ENCODE results near the gene TEKTIP1.

The TEKTIP1 gene

GRCh38 chr19:3538965-3539755, at the start of gene TEKTIP1:
Gene TEKTIP1, plus strand, starts transcription at chr19:3539174. Its CDS starts 4 bp downstream, at chr19:3539178.
- no peak for DNase-seq

- DNase-seq: no peak
These were observed 47.4 kb upstream of the TEKTIP1 start for GRCh38 chr19:3491396-3492119.

GRCh38 chr19:3492131-3492839, 46.7 kb upstream of the TEKTIP1 start:
- DNase-seq: no peak

- DNase-seq: no peak
These were observed 46.1 kb upstream of the TEKTIP1 start for GRCh38 chr19:3492919-3493318.

GRCh38 chr19:3493651-3494050, 45.3 kb upstream of the TEKTIP1 start:
- DNase-seq: no peak

DNA sequence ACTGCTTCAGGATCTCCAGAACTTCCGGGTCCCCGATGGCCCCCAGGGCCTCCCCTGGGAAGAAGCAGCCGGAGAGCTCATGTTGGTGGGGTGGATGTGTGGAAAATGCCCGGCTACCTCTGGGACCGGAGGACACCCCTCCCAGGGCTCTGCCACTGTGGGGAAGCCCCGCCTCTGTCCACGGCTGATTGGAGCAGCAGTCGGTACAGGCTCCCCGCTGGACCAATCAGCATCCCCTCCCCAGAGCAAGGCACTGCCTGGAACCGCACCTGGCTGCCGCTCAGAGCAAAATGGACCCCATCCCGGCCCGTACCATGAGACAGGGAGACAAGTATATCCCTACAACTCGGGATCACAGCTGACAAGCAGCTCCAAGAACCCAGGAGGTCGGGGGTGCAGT, 44.9 kb upstream of the TEKTIP1 start:
- DNase-seq: no peak

DNA sequence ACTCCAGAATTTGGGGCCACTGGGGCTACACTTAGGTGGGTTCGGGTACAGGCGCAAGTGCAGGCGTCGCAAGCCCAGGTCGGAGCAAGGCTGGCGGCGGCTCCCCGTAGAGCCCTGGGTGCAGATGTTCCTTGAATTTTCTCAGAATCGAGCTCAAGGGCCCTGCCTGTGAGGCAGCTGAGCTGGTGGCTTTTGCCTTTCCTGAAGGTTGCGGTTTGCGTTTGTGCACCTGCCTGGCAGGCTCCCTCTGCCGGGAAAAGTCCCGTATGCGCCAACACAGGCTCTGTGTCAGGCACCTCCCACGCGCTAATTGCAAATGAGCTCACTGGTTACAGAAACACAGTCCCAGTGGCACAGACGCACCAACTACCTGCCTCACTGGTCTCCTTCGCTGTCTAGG, 44.4 kb upstream of the TEKTIP1 start:
- no peak for DNase-seq

DNA sequence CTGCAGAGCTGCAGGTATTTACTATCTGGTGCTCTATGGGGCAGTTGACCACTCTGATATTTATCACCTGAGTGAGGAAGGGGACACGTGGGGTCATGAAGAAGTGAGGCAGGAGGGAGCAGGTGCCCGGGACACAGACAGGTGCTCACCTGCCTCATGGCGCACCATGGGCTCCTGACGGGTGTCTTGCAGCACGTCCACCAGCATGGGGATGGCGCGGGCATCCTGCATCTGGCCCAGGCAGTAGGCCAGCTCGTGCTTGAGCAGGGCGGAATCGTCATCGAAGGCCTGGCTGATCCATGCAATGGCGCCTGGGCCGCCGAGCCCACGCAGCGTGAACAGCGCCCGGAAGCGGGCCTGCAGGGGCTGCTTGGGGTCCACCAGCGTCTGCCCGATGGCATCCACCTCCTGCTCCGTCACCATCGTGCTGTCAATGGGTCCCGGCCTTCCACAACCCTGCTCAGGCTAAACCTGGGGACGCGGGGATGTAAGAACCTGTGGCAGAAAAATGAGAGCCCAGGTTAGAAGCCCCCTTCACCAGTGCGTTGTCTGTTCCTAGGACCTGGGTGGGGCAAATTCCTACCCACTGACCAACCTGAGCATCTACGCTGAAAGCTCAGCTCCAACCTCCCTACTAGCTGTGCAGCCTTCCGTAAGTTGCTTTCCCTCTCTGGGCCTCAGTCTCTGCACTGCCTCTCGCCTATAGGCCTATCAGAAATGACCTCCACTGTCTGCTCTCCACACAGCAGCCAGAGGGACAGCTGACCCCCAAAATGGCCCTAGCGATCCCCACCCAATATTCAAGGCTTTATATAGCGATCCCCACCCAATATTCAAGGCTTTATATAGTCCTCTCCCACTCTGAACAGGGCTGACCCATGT, 42.3 kb upstream of the TEKTIP1 start:
- DNase-seq: no peak

DNA sequence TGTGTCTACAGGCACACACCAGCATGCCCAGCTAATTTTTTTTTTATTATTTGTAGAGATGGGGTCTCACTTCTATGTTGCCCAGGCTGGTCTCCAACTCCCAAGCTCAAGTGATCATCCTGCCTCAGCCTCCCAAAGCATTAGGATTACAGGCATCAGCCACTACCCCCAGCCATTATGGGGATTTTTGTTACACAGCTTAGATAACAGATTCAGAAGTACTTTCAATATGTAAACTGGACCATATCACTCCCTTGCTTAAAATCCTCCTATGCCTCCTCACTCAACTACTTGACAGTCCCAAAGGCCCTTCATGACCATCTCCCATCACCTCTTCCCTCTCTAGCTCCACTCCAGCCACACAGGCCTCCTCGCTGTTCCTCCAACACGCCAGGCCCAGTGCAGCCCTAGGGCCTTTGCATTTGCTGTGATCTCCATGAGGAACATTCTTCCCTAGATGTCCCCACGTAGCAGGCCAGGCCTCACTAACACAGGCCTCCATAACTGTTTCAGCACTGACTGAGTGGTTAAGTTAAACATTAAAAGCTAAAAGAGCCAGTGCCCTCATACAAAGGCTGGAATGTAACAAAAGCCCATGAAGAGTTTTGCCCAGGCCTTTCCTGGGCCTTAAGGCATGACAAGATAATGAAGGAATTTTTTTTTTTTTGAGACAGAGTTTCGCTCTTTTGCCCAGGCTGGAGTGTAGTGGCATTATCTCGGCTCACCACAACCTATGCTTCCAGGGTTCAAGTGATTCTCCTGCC, 41.0 kb upstream of the TEKTIP1 start:
- no peak for DNase-seq

GRCh38 chr19:3499738-3500428, 39.1 kb upstream of the TEKTIP1 start:
- no peak for DNase-seq

- DNase-seq: peak; percentile 95
These were observed 38.4 kb upstream of the TEKTIP1 start, which contains the start of gene DOHH for GRCh38 chr19:3500429-3501101. Gene DOHH, minus strand, starts transcription at chr19:3500674. Its CDS starts 3,860 bp downstream, at chr19:3496814.

DNA sequence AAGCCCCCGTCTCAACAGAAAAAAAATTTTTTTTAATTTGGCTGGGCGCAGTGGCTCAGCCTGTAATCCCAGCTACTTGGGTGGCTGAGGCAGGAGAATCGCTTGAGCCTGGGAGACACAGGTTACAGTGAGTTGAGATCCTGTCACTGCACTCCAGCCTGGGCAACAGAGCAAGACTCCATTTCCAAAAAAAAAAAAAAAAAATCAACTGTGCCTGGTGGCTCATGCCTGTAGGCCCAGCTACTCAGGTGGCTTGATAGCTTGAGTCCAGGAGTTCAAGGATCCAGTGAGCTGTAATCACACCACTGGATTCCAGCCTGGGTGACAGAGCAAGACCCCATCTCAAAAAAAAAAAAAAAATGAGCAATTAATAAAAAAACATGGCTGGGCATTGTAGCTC, 37.2 kb upstream of the TEKTIP1 start:
- no peak for DNase-seq

- DNase-seq: no peak
These were observed 35.9 kb upstream of the TEKTIP1 start for GRCh38 chr19:3503036-3503572.

DNA sequence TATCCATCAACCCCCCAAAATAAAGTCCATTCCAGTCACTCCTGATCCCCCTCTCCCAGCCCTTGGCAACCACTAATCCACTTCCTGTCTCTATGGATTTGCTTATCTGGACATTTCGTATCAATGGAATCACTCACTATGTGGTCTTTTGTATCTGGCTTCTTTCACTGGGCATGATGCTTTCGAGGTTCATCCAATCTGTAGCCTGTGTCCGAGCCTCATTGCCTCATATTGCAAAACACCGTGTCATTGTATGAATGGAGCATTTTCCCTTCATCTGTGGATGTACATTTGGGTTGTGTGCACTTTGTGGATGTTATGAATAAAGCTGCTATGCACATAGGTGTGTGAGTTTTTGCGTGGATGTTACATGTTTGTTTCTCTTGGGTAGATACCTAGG, 34.2 kb upstream of the TEKTIP1 start:
- DNase-seq: no peak

DNA sequence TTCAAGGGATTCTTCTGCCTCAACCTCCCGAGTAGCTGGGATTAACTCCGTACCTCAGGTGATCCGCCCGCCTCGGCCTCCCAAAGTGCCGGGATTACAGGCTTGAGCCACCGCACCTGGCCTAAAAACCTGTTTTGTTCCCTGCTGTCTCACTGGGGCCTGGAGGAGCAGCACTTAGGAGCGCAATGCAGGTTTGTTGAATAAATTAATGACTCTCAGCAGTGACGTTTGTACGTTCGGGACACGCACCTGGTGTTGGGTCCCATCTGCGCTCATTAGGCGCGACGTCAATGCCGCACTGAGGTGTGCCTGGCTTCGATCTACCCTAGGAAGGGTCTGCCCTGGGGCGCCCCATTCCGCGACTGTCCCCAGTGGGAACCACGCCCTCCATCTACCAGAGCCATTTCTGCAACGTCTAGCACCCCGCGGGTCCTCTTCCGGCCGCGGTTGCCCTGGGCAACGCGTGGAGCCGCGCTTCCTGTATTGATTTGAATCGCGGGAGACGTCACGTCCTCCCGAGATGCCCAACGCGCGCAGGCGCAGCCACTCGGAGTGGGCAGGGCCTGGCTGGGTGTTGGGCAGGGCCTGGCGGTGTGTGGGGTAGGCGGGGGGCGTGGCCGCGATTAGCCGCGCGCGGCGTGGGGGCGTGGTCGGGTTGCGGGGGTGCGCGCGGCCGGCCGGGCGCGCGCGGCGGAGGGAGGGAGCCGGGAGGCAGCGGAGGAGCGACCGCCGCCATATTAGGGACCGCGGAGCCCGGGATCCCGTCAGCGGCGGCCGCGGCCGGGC, 33.2 kb upstream of the TEKTIP1 start, which contains the start of gene FZR1:
TSS of gene FZR1 (plus strand) at position 714 of the 786 bp plus-strand sequence. CDS start 16,679 bp downstream, outside the sequence.
- peak; percentile 99 for DNase-seq

DNA sequence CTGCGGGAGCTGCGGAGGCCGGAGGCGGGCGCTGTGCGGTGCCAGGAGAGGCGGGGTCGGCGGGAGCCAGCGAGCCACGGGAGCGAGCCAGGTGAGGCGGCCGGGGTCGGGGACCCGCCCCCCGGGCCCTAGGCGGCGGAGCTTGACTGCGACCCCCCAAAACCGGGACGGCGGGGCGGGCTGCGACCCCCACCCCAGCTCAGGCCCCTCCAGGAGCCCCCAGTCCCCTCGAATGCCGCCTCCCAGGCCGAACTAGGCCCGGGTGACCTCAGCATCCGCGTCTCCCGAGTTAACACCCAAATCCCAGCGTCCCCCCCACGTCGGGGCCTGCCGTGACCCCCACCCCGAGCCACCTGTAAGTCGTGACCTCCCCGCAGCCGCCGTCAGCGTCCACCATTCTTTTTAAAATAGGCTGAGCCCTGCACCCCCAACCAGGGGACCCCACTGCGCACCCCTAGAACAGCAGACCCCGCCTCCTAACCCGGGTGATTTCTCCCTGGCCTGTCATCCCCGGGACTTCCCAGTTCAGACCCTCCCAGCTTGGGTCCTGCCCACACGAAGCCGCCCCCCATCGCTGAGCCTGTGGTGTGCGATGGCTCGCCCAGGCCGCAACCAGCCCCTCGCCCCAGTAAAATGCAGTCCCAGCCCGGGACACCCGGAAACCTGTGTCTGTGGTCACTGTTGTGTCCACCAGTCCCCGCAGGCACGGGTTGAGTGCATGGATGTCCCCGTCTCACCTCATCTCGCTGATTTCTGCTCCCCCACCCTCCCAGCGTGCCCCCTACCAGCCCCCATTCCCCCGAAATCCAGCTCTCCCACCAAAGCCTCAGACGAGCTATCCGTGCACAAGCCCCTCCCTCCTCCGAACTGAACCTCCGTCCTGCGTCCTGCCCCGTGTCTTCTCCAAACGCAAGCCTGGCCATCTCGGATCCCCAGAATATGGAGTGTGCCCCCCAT, 32.3 kb upstream of the TEKTIP1 start:
- no peak for DNase-seq

DNA sequence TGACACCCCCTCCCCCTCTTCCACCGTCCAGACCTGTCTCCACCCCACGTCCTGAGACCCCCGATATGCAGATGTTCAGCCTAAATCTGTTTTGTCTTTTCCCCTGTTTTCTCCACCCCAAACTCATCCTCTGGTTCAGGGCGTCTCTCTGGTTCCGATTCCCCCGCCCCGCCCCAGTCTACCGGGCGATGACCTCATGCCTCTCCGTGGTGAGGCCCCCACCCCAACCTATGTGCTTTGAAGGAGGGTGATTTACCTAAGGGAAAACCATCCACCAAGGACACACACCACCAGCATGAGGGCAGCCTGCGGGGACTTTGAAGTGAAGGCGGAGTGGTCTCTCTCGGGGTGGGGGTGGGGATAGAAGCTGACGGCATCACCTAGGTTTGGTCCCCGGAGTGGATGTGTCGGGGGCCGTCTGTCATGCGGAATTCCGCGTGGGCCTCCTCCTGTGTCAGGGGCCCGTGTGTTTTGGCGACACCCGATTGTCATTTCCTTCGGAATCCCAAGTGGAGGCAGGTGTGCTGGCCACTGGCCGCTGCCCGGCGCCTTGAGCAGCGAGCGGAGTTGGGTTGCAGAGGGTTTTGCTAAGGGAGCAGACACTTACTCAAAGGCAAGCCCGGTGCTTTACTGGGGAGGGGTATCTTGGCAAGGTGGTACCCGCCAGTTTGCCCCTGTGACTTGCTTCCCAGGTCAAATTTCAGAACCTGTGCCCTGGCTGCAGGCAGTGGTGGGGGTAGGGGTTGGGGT, 31.4 kb upstream of the TEKTIP1 start:
- no peak for DNase-seq

Data from fibroblast of skin of right quadriceps (primary cell).